HG03108 (cell line): ENCODE data around the gene SLC12A8.

Experiments used
- ATAC-seq: cut with Tn5 transposase; IDR thresholded peaks from one replicate; pipeline ENCODE4 v1.9.1; 2021; ENCODE audit warnings: moderate library complexity; ENCODE audit not compliant: unreplicated experiment

SLC12A8 gene

GRCh38 chr3:125055913-125056745, 156.4 kb downstream of the SLC12A8 start, which contains the start of gene HEG1:
Gene HEG1, minus strand, starts transcription at chr3:125055997. Its CDS starts 107 bp downstream, at chr3:125055890.
- peak; percentile 62 for ATAC-seq

- peak; percentile 13 for ATAC-seq
Measured at GRCh38 chr3:125055331-125055912, 157.1 kb downstream of the SLC12A8 start.

- peak; percentile 39 for ATAC-seq
Measured at GRCh38 chr3:125054449-125055329, 157.9 kb downstream of the SLC12A8 start.

- no peak for ATAC-seq
Measured at GRCh38 chr3:125054062-125054448, 158.5 kb downstream of the SLC12A8 start.

- ATAC-seq = no peak
Measured at GRCh38 chr3:125053304-125053699, 159.2 kb downstream of the SLC12A8 start.

- no peak for ATAC-seq
Measured at GRCh38 chr3:125052624-125053303, 159.8 kb downstream of the SLC12A8 start.

- ATAC-seq = no peak
Measured at GRCh38 chr3:125051715-125052581, 160.6 kb downstream of the SLC12A8 start.

GRCh38 chr3:125051205-125051604, 161.3 kb downstream of the SLC12A8 start:
- ATAC-seq = no peak

- no peak for ATAC-seq
Measured at GRCh38 chr3:125050488-125051090, 162.0 kb downstream of the SLC12A8 start.

- no peak for ATAC-seq
Measured at GRCh38 chr3:125048282-125048681, 164.3 kb downstream of the SLC12A8 start.

GRCh38 chr3:125045965-125046364, 166.6 kb downstream of the SLC12A8 start:
- no peak for ATAC-seq

- ATAC-seq = no peak
Measured at GRCh38 chr3:125045194-125045593, 167.4 kb downstream of the SLC12A8 start.

GRCh38 chr3:125043599-125044151, 168.9 kb downstream of the SLC12A8 start:
- ATAC-seq = no peak

GRCh38 chr3:125042725-125043406, 169.7 kb downstream of the SLC12A8 start:
- no peak for ATAC-seq

- no peak for ATAC-seq
Measured at GRCh38 chr3:125039131-125040100, 173.1 kb downstream of the SLC12A8 start.

- ATAC-seq = no peak
Measured at GRCh38 chr3:125037498-125038150, 174.9 kb downstream of the SLC12A8 start.

GRCh38 chr3:125035217-125035616, 177.3 kb downstream of the SLC12A8 start:
- peak; percentile 82 for ATAC-seq
